Measurements from ENCODE around the gene LPP.

The LPP gene

GRCh38 chr3:188137051-188137450 lies 16.9 kb upstream of the LPP start:
- peak; percentile 40 for DNase-seq

DNA sequence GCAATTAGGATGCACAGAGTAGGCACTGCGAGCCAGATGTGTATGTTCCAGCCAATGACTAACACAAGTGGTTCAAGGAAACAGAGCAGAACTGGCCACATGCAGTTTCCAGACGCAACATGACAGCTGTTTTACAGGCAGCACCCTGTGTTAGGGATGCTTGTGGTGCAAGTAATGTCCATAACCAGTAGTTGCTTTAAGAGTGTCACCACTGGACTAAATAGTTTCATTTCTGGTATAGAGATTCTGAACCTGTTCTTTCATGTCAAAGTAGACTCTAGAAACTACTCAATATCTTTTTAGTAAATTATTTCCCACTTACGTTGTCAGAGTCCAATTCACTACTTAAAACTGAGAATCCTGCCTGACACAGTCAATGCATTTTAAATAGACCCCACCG lies 14.5 kb upstream of the LPP start:
- no peak for DNase-seq

DNA sequence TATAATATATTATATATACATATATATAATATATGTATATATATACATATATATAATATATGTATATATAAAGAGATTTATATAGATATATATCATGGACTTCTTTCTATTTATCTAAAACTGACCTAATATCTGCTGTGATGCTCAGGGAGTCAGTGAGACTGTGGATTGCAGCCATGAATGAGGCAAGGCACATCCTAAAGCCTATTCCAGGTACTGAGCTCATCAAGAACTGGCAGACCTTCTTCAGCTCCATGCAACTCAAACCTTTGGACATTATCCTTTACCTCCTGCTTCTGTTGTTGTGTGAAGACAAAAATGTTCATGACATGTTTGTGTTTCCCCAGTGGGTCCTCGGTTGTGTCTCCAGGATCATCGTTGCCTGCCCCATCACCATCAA lies 7.7 kb upstream of the LPP start:
- no peak for DNase-seq

- DNase-seq: no peak
These were observed 6.2 kb upstream of the LPP start for GRCh38 chr3:188147782-188148181.

GRCh38 chr3:188148318-188148717 lies 5.6 kb upstream of the LPP start:
- DNase-seq: no peak

- no peak for DNase-seq
These were observed 4.4 kb upstream of the LPP start for GRCh38 chr3:188149587-188149986.

- no peak for DNase-seq
These were observed 3.0 kb upstream of the LPP start for GRCh38 chr3:188150982-188151381.

GRCh38 chr3:188151438-188151837 lies 2.5 kb upstream of the LPP start:
- no peak for DNase-seq

DNA sequence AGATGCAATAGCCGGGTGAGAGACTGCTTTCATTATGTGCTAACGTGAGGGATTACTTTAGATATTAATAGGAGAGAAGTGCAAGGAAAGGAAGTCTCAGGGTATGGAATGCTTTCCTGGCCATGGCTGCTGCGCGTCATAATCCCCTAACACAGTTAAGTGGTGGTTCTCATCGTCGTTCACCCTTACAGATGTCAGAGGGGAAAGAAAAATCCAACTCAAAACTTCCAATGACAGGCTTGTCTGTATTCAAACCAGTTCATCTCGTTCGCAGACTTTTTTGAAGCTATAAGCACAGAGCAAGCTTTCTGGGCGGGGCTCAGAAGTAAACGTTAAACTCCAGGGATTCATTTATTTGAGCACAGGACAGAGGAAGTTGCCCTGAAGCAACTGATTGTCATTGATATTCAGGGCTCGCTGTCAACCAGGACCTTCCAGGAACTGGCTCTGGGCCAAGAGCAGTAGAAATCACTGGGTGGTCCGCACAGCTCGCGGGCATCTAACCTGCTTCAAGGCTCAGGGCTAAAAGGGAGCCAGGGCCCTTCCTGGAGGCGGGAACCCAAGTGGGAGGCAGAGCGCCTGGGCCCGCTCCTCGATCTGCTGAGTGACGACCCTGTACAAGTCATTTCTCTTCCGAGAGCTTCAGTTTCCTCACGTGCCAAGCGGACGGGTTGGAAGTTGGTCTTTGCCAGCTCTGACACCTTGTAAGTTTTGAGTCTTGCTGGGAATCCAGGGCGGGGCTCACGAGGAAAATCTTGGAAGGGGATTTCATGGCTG lies 1.1 kb upstream of the LPP start:
- no peak for DNase-seq

- DNase-seq: peak; percentile 14
These were observed 432 bp upstream of the LPP start for GRCh38 chr3:188153437-188154013.

DNA sequence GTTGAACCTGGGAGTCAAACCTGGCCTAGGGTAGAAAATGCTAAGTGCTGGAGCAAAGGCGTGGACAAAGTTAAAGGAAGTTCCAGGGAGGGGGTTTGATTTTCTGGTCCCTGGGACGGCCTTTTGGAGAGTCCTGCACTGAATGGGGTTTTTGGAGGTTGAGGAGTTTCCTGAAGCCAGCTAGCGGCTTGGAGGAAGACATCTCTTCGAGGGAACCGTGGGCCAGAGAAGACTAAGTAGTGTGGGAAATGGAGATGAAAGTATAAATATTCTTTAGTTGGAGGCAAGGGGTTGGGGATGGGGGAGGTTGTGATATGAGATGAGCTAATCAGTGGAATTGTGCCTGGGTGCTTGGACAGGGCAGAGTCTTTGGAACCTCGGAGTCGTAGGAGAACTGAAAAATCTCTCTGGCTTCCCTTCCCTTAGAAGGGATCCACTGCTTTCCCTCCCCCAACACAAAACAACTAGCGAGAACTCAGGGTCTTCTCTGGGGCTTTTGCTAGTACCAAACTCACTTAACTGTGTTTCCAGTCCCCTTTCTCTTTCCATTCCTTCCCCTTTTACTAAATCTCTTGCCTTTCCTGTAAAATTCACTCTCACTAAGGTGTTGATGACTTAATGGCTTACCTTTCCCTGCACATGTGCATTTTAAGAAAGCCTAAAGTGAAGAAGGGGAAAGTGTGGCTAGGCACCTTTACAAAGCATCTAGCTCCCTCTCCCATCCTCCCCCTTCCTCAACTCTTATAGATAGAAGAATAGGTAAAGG lies 1.0 kb downstream of the LPP start:
- no peak for DNase-seq

- DNase-seq: no peak
These were observed 2.1 kb downstream of the LPP start for GRCh38 chr3:188156056-188156455.

GRCh38 chr3:188157407-188157806 lies 3.5 kb downstream of the LPP start:
- DNase-seq: no peak

GRCh38 chr3:188157971-188158370 lies 4.0 kb downstream of the LPP start:
- DNase-seq: no peak

DNA sequence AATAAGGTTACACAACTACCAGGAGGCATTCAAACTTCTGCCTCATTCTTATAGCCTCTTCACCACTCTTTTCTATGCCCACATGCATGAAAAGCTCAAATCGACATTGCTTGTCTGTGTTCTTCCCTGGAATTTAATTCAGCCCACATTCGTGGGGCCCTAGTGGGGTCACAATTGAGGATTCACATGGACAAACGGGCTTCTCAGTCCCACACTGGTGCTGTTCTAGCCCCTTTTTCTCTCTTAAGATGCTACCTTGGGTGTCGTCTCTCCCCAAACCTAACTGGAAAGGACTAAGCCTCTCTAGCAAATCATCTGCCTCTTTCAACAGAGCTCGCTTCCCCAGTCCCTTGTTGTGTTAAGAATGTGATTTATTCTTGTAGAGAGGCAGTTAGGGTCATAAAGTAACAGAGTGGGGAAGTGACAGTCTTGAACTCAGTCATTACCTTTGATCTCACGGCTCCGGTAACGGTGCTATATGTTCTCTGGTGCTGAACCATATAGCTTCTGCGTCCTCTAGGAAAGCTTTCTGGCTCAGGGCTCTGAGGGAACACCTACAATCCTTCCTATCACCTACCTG lies 4.9 kb downstream of the LPP start:
- no peak for DNase-seq

DNA sequence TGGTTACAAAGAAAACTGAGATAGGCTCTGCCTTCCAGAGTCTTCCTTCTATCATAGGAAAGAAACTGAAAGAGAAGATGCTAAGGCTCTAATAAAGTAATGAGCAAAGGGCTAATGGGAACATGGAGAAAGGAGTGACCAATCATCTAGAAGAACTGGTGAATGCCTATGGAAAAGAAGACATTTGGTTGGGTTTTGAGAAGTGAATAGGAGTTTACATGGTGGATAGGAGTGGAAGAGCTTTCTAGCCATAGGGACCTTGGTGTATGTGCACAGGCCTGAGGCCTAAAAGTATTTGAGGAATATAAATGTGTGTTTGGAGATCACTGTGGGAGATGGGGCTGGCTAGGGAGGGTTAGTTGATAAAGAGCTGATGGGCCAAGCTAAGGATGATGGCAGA lies 6.8 kb downstream of the LPP start:
- no peak for DNase-seq

GRCh38 chr3:188164248-188164687 lies 10.3 kb downstream of the LPP start:
- no peak for DNase-seq

DNA sequence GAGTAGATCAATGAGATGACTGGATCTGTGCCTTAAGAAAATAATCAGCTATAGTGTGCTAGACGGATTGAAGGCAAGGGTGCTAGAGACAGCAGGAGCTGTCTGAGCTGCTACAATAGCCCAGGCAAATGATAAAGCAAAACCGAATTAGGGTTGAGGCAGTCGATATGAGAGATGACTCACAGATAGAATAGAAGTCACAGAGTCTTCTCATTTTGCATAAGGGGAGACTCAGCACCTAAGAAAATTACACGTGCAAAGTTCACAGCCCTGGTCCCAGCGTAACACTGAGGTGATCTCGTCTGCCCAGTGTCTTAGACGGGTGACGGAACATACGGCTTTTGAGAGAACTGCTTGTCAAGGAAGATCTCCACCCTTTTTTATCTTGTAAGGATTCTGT lies 11.6 kb downstream of the LPP start:
- DNase-seq: no peak

GRCh38 chr3:188166441-188166840 lies 12.5 kb downstream of the LPP start:
- no peak for DNase-seq

DNA sequence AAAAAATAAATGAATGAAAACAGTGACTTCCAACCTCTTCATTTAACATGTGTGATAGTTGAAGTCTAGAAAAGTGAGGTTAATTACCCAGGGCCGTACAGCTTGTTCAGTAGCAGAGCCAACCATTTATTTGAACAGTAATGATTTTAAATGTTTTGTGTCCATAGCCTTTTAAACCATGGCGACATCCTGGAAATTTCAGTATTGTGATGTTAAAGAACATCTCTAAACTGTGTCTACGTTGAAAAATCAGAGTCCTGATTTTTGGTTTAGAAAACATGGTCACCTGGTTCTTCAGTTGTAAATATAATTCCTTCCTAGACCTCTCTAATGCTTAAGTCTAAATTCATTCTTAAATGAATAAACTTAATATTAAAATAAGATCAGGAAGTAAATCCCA lies 14.2 kb downstream of the LPP start:
- no peak for DNase-seq

- no peak for DNase-seq
These were observed 14.7 kb downstream of the LPP start for GRCh38 chr3:188168648-188169047.

DNA sequence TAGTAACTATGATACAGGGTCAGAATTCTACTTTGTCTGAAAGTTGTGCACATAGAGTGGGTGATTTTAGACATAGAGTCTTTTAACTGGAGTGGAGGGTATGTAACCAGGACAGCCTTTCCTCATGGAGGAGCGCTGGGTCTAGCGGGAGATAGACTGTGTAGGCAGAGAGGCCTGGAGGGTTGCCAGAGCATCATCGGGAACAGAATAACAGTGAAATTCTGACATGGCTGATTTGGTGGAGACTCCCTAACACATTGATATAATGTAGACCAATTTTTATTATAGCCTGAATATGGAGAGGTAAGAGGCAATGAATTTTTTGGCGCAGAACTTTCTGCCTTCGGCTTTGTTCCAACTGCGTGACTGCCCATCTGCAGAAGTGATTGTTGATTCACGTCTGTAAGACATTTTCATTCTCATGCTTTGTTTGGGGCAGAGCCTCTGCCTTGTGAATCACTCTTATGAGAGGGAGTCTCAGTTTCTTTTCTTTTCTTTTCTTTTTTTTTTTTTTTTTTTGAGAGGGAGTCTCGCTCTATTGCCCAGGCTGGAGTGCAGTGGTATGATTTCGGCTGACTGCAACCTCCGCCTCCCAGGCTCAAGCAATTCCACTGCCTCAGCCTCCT lies 16.0 kb downstream of the LPP start:
- no peak for DNase-seq

Measured in GF-D8 (cell line).